Activated T-helper 9 cell treated with anti-CD3 and anti-CD28 coated beads, Interleukin-2, amount 50 U/mL, for 16 hours (primary cell): ENCODE data around the gene BICDL1.

Source experiments
- DNase-seq: peaks from one replicate; pipeline ENCODE4 v3.0.0-alpha.2; 2020; ENCODE audit warnings: low read depth

BICDL1 gene

GRCh38 chr12:120079411-120080400 is 90.7 kb downstream of the BICDL1 start:
- DNase-seq, result no peak

- DNase-seq, result no peak
Observed at GRCh38 chr12:120081641-120082040, 92.6 kb downstream of the BICDL1 start.

GRCh38 chr12:120085920-120086645 is 97.0 kb downstream of the BICDL1 start:
- no peak for DNase-seq

- peak; percentile 99 for DNase-seq
Observed at GRCh38 chr12:120086801-120087621, 98.0 kb downstream of the BICDL1 start.

GRCh38 chr12:120089105-120089504 is 100.1 kb downstream of the BICDL1 start:
- no peak for DNase-seq

GRCh38 chr12:120089796-120090195 is 100.8 kb downstream of the BICDL1 start:
- no peak for DNase-seq

GRCh38 chr12:120090206-120090605 is 101.2 kb downstream of the BICDL1 start:
- DNase-seq, result no peak

GRCh38 chr12:120090626-120091295 is 101.7 kb downstream of the BICDL1 start:
- no peak for DNase-seq

- DNase-seq, result no peak
Observed at GRCh38 chr12:120091371-120092090, 102.5 kb downstream of the BICDL1 start.

- no peak for DNase-seq
Observed at GRCh38 chr12:120092551-120093335, 103.7 kb downstream of the BICDL1 start.

GRCh38 chr12:120093336-120093591 is 104.2 kb downstream of the BICDL1 start:
- no peak for DNase-seq

- no peak for DNase-seq
Observed at GRCh38 chr12:120093592-120094355, 104.7 kb downstream of the BICDL1 start.

GRCh38 chr12:120094485-120094884 is 105.4 kb downstream of the BICDL1 start:
- DNase-seq, result no peak

GRCh38 chr12:120095331-120095730 is 106.3 kb downstream of the BICDL1 start:
- DNase-seq, result no peak

GRCh38 chr12:120095736-120096135 is 106.7 kb downstream of the BICDL1 start:
- DNase-seq, result no peak

GRCh38 chr12:120096671-120097202 is 107.7 kb downstream of the BICDL1 start:
- no peak for DNase-seq

GRCh38 chr12:120098756-120099470 is 109.9 kb downstream of the BICDL1 start:
- DNase-seq, result no peak

GRCh38 chr12:120099738-120100137 is 110.7 kb downstream of the BICDL1 start:
- DNase-seq, result no peak

- no peak for DNase-seq
Observed at GRCh38 chr12:120100630-120101029, 111.6 kb downstream of the BICDL1 start.
